Erythroblast (primary cell): Measurements from ENCODE around the gene COL13A1.

Experiments
- GATA1 ChIP-seq: IDR thresholded peaks from 2 replicates; pipeline ENCODE4 v1.6.1; 2011; ENCODE audit warnings: low read depth, mild to moderate bottlenecking, control low read depth, low read length, moderate library complexity
- POLR2A ChIP-seq: IDR thresholded peaks from 2 replicates; pipeline ENCODE4 v1.6.1; 2011; ENCODE audit warnings: mild to moderate bottlenecking, low read length

DNA sequence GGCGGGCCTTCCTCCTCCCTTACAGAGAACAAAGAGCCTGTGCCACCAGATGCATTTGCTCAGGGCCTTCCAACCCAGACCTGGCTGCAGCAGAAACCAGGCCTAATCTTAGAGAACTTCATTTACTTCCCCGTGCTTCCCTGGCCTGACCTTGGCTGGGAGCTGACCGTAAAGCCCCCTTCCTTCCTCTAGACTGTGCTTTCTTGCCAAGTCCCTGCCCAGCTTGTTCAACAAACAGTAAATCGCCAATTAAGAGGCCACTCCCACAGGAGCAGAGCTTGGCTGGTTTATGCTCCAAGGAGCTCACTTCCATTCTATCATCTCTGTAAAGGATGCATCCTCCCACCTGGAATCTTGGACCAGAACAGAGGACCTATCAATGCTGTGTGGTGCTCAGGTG, 110.9 kb downstream of the COL13A1 start:
- TF ChIP-seq POLR2A: no peak
- no peak for TF ChIP-seq GATA1
